ENCODE results near the gene SRBD1. TPM values are rescaled to one million over a fixed set of nuclear protein-coding genes. Genes with fewer than 3 reads are reported as not detected.

The SRBD1 gene
- total and polyA plus RNA-seq, 2 donors (not counting 1 experiment from before 2014, with no cell fraction given): 9.6 to 18.7 TPM

DNA sequence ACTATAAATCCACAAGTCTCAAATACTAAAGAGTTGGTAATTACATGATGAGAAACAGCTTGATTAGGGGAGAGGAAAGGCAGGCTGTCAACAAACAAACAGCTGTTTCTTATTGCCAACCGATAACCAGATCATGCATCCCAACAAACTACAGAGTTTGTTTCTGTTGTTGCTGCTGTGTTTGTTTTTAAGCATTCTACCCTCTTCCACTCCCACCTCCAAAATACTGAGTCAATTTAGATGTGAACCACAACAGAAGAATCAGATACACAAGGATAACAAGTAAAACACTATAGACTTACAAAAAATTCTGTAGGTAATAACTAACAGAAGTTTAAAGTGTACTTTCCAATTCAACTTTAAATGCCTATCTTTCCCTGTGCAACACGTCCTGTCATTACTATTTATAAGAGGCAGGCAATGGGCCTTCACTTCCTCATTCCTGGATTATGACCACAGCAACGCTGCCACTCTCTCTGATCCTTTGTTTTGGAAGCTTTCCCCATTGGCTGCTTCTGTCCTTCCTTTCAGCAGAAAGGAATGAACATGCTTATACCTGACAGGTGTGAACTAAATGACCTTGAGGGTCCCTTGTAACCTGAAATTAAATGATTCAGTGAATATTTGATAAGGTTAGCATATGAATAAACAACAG is 152.0 kb downstream of the SRBD1 start:
- no peaks in the 10 kb centered on the region for H3K36me3 ChIP-seq (ENCODE audit: control insufficient read depth, insufficient read depth, low read length)
- H3K27me3 ChIP-seq (ENCODE audit: control insufficient read depth, insufficient read depth, low read length): no peaks in the 10 kb centered on the region
- H3K4me1 ChIP-seq (ENCODE audit: control insufficient read depth, extremely low read depth, insufficient read depth, low read length): peaks cover 11% of the 10 kb centered on the region
- H2AFZ ChIP-seq (ENCODE audit: low read length): peak overlapping the region; percentile 25
- no peaks in the 10 kb centered on the region for H3K9me3 ChIP-seq (ENCODE audit: control insufficient read depth, insufficient read depth, low read depth, low read length)
- H3K4me3 ChIP-seq (replicated peaks in 1 of 4; ENCODE audit: control extremely low read depth in 1 of 4, insufficient read depth in 1 of 4, low read depth in 3 of 4, low read length in 4 of 4): no peak overlapping the region
- H3K79me2 ChIP-seq (ENCODE audit: control insufficient read depth, insufficient read depth, low read length): no peaks in the 10 kb centered on the region
- peak overlapping the region; percentile 68 for H3K4me2 ChIP-seq (ENCODE audit: extremely low read depth, insufficient read depth, low read length)
- no peak overlapping the region for H3K27ac ChIP-seq (ENCODE audit: insufficient read depth, low read length)
- no peak for TF ChIP-seq EZH2 (IDR thresholded peaks at IDR 0.05; ENCODE audit: low read length, missing control alignments)
- TF ChIP-seq, protein P1, sequence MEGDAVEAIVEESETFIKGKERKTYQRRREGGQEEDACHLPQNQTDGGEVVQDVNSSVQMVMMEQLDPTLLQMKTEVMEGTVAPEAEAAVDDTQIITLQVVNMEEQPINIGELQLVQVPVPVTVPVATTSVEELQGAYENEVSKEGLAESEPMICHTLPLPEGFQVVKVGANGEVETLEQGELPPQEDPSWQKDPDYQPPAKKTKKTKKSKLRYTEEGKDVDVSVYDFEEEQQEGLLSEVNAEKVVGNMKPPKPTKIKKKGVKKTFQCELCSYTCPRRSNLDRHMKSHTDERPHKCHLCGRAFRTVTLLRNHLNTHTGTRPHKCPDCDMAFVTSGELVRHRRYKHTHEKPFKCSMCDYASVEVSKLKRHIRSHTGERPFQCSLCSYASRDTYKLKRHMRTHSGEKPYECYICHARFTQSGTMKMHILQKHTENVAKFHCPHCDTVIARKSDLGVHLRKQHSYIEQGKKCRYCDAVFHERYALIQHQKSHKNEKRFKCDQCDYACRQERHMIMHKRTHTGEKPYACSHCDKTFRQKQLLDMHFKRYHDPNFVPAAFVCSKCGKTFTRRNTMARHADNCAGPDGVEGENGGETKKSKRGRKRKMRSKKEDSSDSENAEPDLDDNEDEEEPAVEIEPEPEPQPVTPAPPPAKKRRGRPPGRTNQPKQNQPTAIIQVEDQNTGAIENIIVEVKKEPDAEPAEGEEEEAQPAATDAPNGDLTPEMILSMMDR (conservative IDR thresholded peaks at IDR 0.05 in 1 of 2, IDR thresholded peaks at IDR 0.05 in 1 of 2; ENCODE audit: low read depth in 1 of 2, low read length in 2 of 2): no peak
- no peak overlapping the region for H3K9ac ChIP-seq (ENCODE audit: insufficient read depth, low read length)
- DNase-seq (ENCODE audit: low read depth in 2 of 2): peak; percentile 60 to 77
- no peaks in the 10 kb centered on the region for H4K20me1 ChIP-seq (ENCODE audit: control insufficient read depth, extremely low read depth, insufficient read depth, low read length)

DNA sequence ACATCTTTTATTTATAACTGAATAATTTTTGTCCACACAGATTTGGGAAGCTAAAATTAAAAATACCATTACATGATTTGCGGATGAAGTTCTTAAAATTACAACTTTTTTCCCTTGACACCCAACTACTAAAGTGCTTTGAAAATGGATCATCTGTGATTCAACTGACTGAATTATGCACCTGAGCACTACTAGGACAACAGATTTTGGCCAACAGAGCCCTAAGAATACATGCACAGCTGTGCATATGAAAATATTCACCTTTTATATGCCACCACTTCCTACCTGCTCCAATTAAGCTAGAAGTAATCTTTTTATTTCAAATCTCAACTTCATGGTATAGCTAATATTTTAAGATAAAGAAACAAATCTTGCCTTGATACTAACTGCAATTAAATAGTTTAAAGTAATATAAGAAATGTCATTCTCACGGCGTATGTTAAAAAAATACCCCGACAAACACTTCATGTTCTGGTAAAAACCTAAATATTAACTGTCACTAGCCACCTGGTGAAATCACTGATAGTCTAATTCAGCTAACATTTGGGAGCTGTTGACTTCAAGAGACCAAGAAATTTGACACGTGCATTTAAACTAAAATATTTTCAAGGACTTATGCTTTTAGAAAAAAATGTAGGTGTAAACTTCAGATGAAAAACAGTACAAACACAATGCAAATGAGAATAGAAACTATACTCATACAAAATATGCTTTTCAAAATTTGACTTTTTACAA is 153.7 kb downstream of the SRBD1 start:
- Histone ChIP-seq H2AFZ (ENCODE audit: low read length) (no peak overlapping the region), H3K79me2 (ENCODE audit: control insufficient read depth, insufficient read depth, low read length) (no peaks in the 10 kb centered on the region), H3K36me3 (ENCODE audit: control insufficient read depth, insufficient read depth, low read length) (no peaks in the 10 kb centered on the region), H3K9me3 (ENCODE audit: control insufficient read depth, insufficient read depth, low read depth, low read length) (no peaks in the 10 kb centered on the region), H4K20me1 (ENCODE audit: control insufficient read depth, extremely low read depth, insufficient read depth, low read length) (no peaks in the 10 kb centered on the region), H3K4me2 (ENCODE audit: extremely low read depth, insufficient read depth, low read length) (no peak overlapping the region), H3K4me1 (ENCODE audit: control insufficient read depth, extremely low read depth, insufficient read depth, low read length) (peaks cover 11% of the 10 kb centered on the region), H3K4me3 (replicated peaks in 1 of 4; ENCODE audit: control extremely low read depth in 1 of 4, insufficient read depth in 1 of 4, low read depth in 3 of 4, low read length in 4 of 4) (no peak overlapping the region), H3K9ac (ENCODE audit: insufficient read depth, low read length) (no peak overlapping the region), H3K27ac (ENCODE audit: insufficient read depth, low read length) (no peak overlapping the region), H3K27me3 (ENCODE audit: control insufficient read depth, insufficient read depth, low read length) (no peaks in the 10 kb centered on the region)
- no peak for DNase-seq (ENCODE audit: low read depth in 2 of 2)
- TF ChIP-seq EZH2 (IDR thresholded peaks at IDR 0.05; ENCODE audit: low read length, missing control alignments): no peak
- TF ChIP-seq, protein P1 (conservative IDR thresholded peaks at IDR 0.05 in 1 of 2, IDR thresholded peaks at IDR 0.05 in 1 of 2; ENCODE audit: low read depth in 1 of 2, low read length in 2 of 2): no peak

DNA sequence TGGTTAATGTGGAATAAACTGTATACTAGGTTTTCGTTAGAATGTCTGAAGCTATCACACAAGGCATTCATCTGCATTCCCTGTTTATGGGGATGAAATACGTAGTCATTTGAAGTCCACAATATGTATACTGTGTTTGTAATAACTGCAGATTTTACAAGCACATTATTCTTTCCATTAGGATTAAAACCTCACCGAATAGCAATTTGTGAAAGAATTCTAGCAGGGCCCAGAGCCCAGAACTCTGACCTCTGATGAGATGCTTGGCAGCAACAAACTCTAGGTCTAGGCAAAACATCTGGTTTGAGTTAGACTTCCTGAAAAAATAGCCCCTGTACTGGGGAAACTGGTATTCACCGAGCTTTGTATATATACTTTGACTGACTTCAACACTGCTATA is 158.2 kb downstream of the SRBD1 start:
- peak overlapping the region; percentile 40 for H3K27ac ChIP-seq (ENCODE audit: insufficient read depth, low read length)
- peak overlapping the region; percentile 69 for H3K4me2 ChIP-seq (ENCODE audit: extremely low read depth, insufficient read depth, low read length)
- no peaks in the 10 kb centered on the region for H3K27me3 ChIP-seq (ENCODE audit: control insufficient read depth, insufficient read depth, low read length)
- DNase-seq (ENCODE audit: low read depth in 2 of 2): peak; percentile 89 to 96
- no peak overlapping the region for H2AFZ ChIP-seq (ENCODE audit: low read length)
- H4K20me1 ChIP-seq (ENCODE audit: control insufficient read depth, extremely low read depth, insufficient read depth, low read length): no peaks in the 10 kb centered on the region
- no peak overlapping the region for H3K4me3 ChIP-seq (replicated peaks in 1 of 4; ENCODE audit: control extremely low read depth in 1 of 4, insufficient read depth in 1 of 4, low read depth in 3 of 4, low read length in 4 of 4)
- no peak overlapping the region for H3K9ac ChIP-seq (ENCODE audit: insufficient read depth, low read length)
- H3K4me1 ChIP-seq (ENCODE audit: control insufficient read depth, extremely low read depth, insufficient read depth, low read length): no peaks in the 10 kb centered on the region
- no peaks in the 10 kb centered on the region for H3K36me3 ChIP-seq (ENCODE audit: control insufficient read depth, insufficient read depth, low read length)
- TF ChIP-seq, protein P1 (conservative IDR thresholded peaks at IDR 0.05 in 1 of 2, IDR thresholded peaks at IDR 0.05 in 1 of 2; ENCODE audit: low read depth in 1 of 2, low read length in 2 of 2): no peak
- no peak for TF ChIP-seq EZH2 (IDR thresholded peaks at IDR 0.05; ENCODE audit: low read length, missing control alignments)
- no peaks in the 10 kb centered on the region for H3K79me2 ChIP-seq (ENCODE audit: control insufficient read depth, insufficient read depth, low read length)
- no peaks in the 10 kb centered on the region for H3K9me3 ChIP-seq (ENCODE audit: control insufficient read depth, insufficient read depth, low read depth, low read length)

All from fibroblast of lung (primary cell).